ENCODE measurements around the gene BRAF.

DNA sequence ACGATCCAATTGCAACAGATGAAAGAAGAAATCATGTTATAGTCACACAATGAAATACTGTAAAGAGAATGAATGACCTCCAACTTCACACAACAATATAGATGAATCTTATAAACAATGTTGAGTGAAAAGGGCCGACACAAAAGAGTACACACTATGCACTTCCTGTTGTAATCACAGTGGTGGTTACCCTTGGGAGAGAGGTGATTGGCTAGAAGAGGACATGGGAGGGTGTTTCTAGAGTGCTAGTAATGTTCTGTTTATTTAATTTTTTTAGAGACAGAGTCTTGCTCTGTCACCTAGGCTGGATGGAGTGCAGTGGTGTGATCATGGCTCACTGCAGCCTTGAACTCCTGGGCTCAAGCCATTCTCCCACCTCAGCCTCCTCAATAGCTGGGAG is 145.8 kb downstream of the BRAF start:
- TF ChIP-seq CTCF (IDR thresholded peaks at IDR 0.05; ENCODE audit: low read length) (no peak), EZH2 (IDR thresholded peaks at IDR 0.05; ENCODE audit: borderline replicate concordance, low read length) (no peak)

Measured in OCI-LY1 (cell line).